GM12878 (cell line): ENCODE measurements around the gene HTR1D. TPM values are rescaled to one million over a fixed set of nuclear protein-coding genes. Genes with fewer than 3 reads are reported as not detected.
A peak's percentile ranks its signal among the peaks of the same experiment; 100 is the strongest.

Experiments used
- ATAC-seq: fragments of 200-7000 bp; cut with Tn5 transposase; 3 replicates; pipeline ENCODE4 v1.9.1; 2020; ENCODE audit warnings: mild to moderate bottlenecking, moderate library complexity
- BruUV-seq: library from RNA; stranded (reverse); fragments of 400-500 nt; replicated peaks from 2 replicates; lab custom pipeline; 2021; lab: Mats Ljungman, UMichigan
- CTCF ChIA-PET: fragments of 300-600 bp; sonication (Branson Sonifier 250); formaldehyde crosslinking; extraction: SDS; loops from one replicate; lab custom pipeline; 2021; ENCODE audit warnings: inconsistent platforms; lab: Yijun Ruan, JAX
- POLR2A ChIA-PET: fragments of 350-600 bp; formaldehyde crosslinking; extraction: SDS; loops from one replicate; lab custom pipeline; 2021; ENCODE audit warnings: inconsistent platforms; lab: Charles Lee
- RAD21 ChIA-PET: fragments of 300-600 bp; sonication (Branson Sonifier 250); formaldehyde crosslinking; loops from one replicate; lab custom pipeline; 2023; ENCODE audit warnings: antibody characterized with exemption; ENCODE audit not compliant: unreplicated experiment; lab: Charles Lee
- SMC1A ChIA-PET: fragments of 300-600 bp; sonication (Branson Sonifier 250); formaldehyde crosslinking; loops from one replicate; lab custom pipeline; 2023; ENCODE audit not compliant: unreplicated experiment, uncharacterized antibody; lab: Charles Lee
- DNase-seq: peaks from one replicate; pipeline ENCODE4 v3.0.0-alpha.2; 2011; ENCODE audit warnings: low read depth, low spot score
- FAIRE-seq: peaks from 3 replicates; lab custom pipeline; 2011; peaks lifted over from hg19 to GRCh38; lab: Jason Lieb, UNC
- H2AFZ ChIP-seq: 2 replicates; pipeline ENCODE4 v1.6.0; 2011; ENCODE audit warnings: low read depth, low read length, control low read depth; ENCODE audit not compliant: control insufficient read depth
- H3K27ac ChIP-seq: 2 replicates; pipeline ENCODE4 v1.5.1; 2011; ENCODE audit warnings: control low read depth; ENCODE audit not compliant: control insufficient read depth, insufficient read depth
- H3K27me3 ChIP-seq, 2 experiments: replicated peaks in 1 of 2; 2 replicates each; pipeline versions ENCODE4 v1.6.0 to v1.6.1; 2011; ENCODE audit warnings: low read length in 1 of 2; ENCODE audit not compliant: control insufficient read depth in 2 of 2, insufficient read depth in 2 of 2
- H3K36me3 ChIP-seq, 2 experiments: 2 replicates each; pipeline ENCODE4 v1.5.1; 2011; ENCODE audit warnings: low read length in 1 of 2; ENCODE audit not compliant: control insufficient read depth in 2 of 2, insufficient read depth in 2 of 2
- H3K4me1 ChIP-seq: 2 replicates; pipeline ENCODE4 v1.6.1; 2011; ENCODE audit warnings: mild to moderate bottlenecking, low read length, moderate library complexity, mixed read lengths; ENCODE audit not compliant: control insufficient read depth, insufficient read depth
- H3K4me2 ChIP-seq: 2 replicates; pipeline ENCODE4 v1.6.0; 2011; ENCODE audit warnings: control low read depth; ENCODE audit not compliant: control insufficient read depth, insufficient read depth
- H3K4me3 ChIP-seq: fragments of 200-600 bp; sonication (generic); 2 replicates; pipeline ENCODE4 v1.5.1; 2016
- H3K79me2 ChIP-seq: 2 replicates; pipeline ENCODE4 v1.6.0; 2011; ENCODE audit warnings: low read length; ENCODE audit not compliant: control insufficient read depth, insufficient read depth
- H3K9ac ChIP-seq: 2 replicates; pipeline ENCODE4 v1.8.0; 2011; ENCODE audit warnings: low read length, control low read depth, mixed read lengths; ENCODE audit not compliant: control insufficient read depth, insufficient read depth
- H3K9me3 ChIP-seq: replicated peaks from 3 replicates; pipeline ENCODE4 v1.5.1; 2011; ENCODE audit warnings: mild to moderate bottlenecking, low read length; ENCODE audit not compliant: control insufficient read depth, insufficient read depth
- H4K20me1 ChIP-seq: 2 replicates; pipeline ENCODE4 v1.6.0; 2011; ENCODE audit not compliant: control insufficient read depth, insufficient read depth
- BCL11A ChIP-seq: IDR thresholded peaks from 2 replicates; pipeline ENCODE4 v1.6.1; 2011; ENCODE audit warnings: low read depth, low read length
- E2F8 ChIP-seq: fragments of 450-650 bp; IDR thresholded peaks from 2 replicates; pipeline ENCODE4 v1.6.1; 2018; ENCODE audit warnings: mild to moderate bottlenecking, low read depth, moderate library complexity; ENCODE audit not compliant: partially characterized antibody
- KLF5 ChIP-seq: fragments of 450-650 bp; IDR thresholded peaks from 2 replicates; pipeline ENCODE4 v1.6.1; 2014; ENCODE audit warnings: mild to moderate bottlenecking; ENCODE audit not compliant: partially characterized antibody
- NKRF ChIP-seq: fragments of 450-650 bp; conservative IDR thresholded peaks from 2 replicates; pipeline ENCODE4 v1.6.1; 2017; ENCODE audit warnings: mild to moderate bottlenecking, moderate library complexity
- WGBS: methylation state at CpG from one replicate; pipeline ENCODE4 v1.1.6; 2016; ENCODE audit warnings: low lambda C conversion rate; ENCODE audit not compliant: insufficient replicate concordance, insufficient coverage; ENCODE audit errors: missing lambda C conversion rate; 5-methylcytosine and 5-hydroxymethylcytosine counted together
- in situ Hi-C: fragments of 300-500 bp; cut with MboI; formaldehyde crosslinking; loops from 9 replicates; pipeline ENCODE4 v1.14.3; 2018; ENCODE audit warnings: mixed read lengths
- intact Hi-C: fragments of 100-400 bp; cut with micrococcal nuclease; formaldehyde crosslinking; loops from one replicate; pipeline ENCODE4 v1.14.2; 2022; ENCODE audit not compliant: unreplicated experiment
- polyA plus RNA-seq, 11 experiments: library from polyadenylated mRNA; depleted of rRNA in 4 of 11; unstranded in 6 of 11; stranded (reverse) in 5 of 11; fragments of >200 nt; fragmentation: Nextera tagmentation in 4 of 11; fragmentation: Illumina TruSeq in 1 of 11; extraction: Ambion mirVana in 4 of 11; extraction: Trizol in 1 of 11; gene quantifications; 1 replicate in 1 of 11; 2 replicates in 10 of 11; pipeline versions ENCODE4 v1.2.1 to v1.2.3, GENCODE V29; 2011 to 2016; ENCODE audit warnings: inconsistent platforms in 2 of 11, missing spikeins in 2 of 11, low read depth in 1 of 11
- total RNA-seq, 4 experiments: library from RNA; depleted of rRNA in 3 of 4; stranded (reverse); fragments of >200 nt in 3 of 4; fragmentation: Illumina TruSeq in 1 of 4; extraction: Trizol in 1 of 4; gene quantifications; 2 replicates each; pipeline versions ENCODE4 v1.2.1 to v1.2.3, GENCODE V29; 2013 to 2021
- TF ChIP-seq, protein P1 (sequence below): IDR thresholded peaks from 2 replicates; pipeline ENCODE4 v1.6.1; 2012; ENCODE audit warnings: mild to moderate bottlenecking, low read depth, low read length

Gene HTR1D
- total and polyA plus RNA-seq, 10 of the 15 experiments (the other 5 are each of a cell fraction or from before 2014, with no cell fraction given) = 0.07 TPM; not detected in 9

DNA sequence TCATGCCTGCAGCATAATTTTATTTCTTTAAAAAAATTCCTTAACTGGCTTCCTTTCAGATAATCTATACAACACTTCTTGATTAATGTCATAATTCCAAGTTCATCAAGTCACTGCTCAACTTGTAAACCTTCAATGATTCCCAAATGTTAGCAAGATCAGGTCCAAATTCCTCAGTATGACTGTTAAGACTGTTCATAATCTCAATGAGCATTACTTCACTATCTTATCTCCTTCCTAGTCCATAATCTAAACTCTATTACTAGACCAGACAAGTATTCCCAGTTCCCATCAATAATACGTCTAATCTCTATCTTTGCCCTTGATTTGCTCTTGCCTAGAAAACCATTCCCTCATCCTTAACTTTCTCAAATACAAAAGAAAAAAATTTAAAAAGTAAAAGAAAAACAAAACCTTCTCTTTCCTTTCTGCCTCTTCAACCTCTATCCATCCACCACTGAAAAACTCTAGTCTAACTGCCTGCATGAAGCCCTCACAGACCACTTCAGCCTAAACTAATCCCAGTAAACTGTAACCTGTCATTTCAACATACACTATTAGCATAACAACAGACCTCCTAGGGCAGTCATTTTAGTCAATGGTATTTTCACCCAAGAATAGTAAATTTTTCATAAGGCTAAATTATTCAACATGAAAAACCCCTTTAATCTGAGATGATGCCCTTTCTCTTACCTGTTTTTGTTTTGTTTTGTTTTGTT lies 64.2 kb downstream of the HTR1D start:
- Histone ChIP-seq H3K4me1 (peaks cover 6% of the 10 kb centered on the region; the same call in 1 of the 2 replicates), H3K9ac (no peak overlapping the region), H3K79me2 (peaks cover 16% of the 10 kb centered on the region), H4K20me1 (no peaks in the 10 kb centered on the region), H3K27ac (no peak overlapping the region), H3K27me3 (no peaks in the 10 kb centered on the region), H3K4me2 (no peak overlapping the region), H3K4me3 (no peak overlapping the region), H3K36me3 (no peaks in the 10 kb centered on the region), H2AFZ (no peak overlapping the region), H3K9me3 (no peaks in the 10 kb centered on the region)
- no peak for ATAC-seq
- intact Hi-C loops (no loop called here), in situ Hi-C loops (no loop called here)
- RAD21 ChIA-PET = no interaction called here
- 100% methylated on average over 1 of the region's 1 CpG for WGBS
- no peak for FAIRE-seq
- TSS peak; percentile 43 for BruUV-seq
- CTCF ChIA-PET = interaction anchor here (3.8 kb wide), 1 partner anchor 31 kb away, joined by 17 read pairs; no protein-coding TSS in a partner anchor
- POLR2A ChIA-PET = interaction anchor here (1.5 kb wide), 1 partner anchor 14 kb away, joined by 3 read pairs; no protein-coding TSS in a partner anchor
- SMC1A ChIA-PET = interaction anchor here (1.2 kb wide), 1 partner anchor 26 kb away, joined by 3 read pairs; no protein-coding TSS in a partner anchor
- TF ChIP-seq BCL11A (no peak), KLF5 (no peak)
- DNase-seq = no peak

DNA sequence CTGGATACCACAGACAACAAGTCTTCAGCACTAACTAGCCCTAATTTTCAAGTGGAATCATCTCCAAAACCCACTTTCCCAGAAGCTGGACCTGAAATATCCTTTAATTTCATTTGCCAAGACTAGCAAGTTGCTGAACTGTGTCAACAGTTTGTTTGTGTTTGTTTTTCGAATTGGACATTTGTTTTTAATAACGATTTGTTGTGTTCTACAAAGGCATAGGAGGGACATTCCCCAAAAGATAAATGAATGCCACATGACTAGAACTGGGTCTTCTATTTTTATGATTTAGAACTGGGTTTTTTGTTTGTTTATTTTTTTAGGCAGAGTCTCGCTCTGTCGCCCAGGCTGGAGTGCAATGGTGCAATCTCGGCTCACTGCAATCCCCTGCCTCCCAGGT lies 66.6 kb downstream of the HTR1D start:
- Histone ChIP-seq H3K4me1 (peaks cover 1% of the 10 kb centered on the region; the same call in 1 of the 2 replicates), H3K27ac (no peak overlapping the region), H3K36me3 (peaks cover 0 to 3% of the 10 kb centered on the region in 2 experiments; a peak in 1 of 4 replicates), H3K79me2 (peaks cover 8% of the 10 kb centered on the region), H3K4me2 (no peak overlapping the region), H3K9me3 (no peaks in the 10 kb centered on the region), H3K9ac (no peak overlapping the region), H3K27me3 (no peaks in the 10 kb centered on the region), H2AFZ (no peak overlapping the region), H3K4me3 (no peak overlapping the region), H4K20me1 (no peaks in the 10 kb centered on the region)
- BruUV-seq = no TSS peak
- POLR2A ChIA-PET = interaction anchor here (1.3 kb wide), 1 partner anchor 28 kb away, joined by 3 read pairs; no protein-coding TSS in a partner anchor
- RAD21 ChIA-PET = interaction anchor here (0.6 kb wide), 1 partner anchor 194 kb away, joined by 3 read pairs; the partner anchor contains the start of gene HNRNPR
- CTCF ChIA-PET = interaction anchor here (0.6 to 3.8 kb wide), 4 partner anchors 32 to 382 kb away, joined by 3 to 17 read pairs (median 4); no protein-coding TSS in a partner anchor
- no peak for DNase-seq
- 98% methylated on average over 5 of the region's 5 CpGs for WGBS
- in situ Hi-C loops (no loop called here), intact Hi-C loops (no loop called here)
- ATAC-seq = no peak
- FAIRE-seq = no peak
- SMC1A ChIA-PET = interaction anchor here (0.9 to 2.0 kb wide), 8 partner anchors 9 to 51 kb away, joined by 3 to 11 read pairs (median 4); no protein-coding TSS in a partner anchor
- TF ChIP-seq E2F8 (no peak), NKRF (no peak)
- TF ChIP-seq, protein P1, sequence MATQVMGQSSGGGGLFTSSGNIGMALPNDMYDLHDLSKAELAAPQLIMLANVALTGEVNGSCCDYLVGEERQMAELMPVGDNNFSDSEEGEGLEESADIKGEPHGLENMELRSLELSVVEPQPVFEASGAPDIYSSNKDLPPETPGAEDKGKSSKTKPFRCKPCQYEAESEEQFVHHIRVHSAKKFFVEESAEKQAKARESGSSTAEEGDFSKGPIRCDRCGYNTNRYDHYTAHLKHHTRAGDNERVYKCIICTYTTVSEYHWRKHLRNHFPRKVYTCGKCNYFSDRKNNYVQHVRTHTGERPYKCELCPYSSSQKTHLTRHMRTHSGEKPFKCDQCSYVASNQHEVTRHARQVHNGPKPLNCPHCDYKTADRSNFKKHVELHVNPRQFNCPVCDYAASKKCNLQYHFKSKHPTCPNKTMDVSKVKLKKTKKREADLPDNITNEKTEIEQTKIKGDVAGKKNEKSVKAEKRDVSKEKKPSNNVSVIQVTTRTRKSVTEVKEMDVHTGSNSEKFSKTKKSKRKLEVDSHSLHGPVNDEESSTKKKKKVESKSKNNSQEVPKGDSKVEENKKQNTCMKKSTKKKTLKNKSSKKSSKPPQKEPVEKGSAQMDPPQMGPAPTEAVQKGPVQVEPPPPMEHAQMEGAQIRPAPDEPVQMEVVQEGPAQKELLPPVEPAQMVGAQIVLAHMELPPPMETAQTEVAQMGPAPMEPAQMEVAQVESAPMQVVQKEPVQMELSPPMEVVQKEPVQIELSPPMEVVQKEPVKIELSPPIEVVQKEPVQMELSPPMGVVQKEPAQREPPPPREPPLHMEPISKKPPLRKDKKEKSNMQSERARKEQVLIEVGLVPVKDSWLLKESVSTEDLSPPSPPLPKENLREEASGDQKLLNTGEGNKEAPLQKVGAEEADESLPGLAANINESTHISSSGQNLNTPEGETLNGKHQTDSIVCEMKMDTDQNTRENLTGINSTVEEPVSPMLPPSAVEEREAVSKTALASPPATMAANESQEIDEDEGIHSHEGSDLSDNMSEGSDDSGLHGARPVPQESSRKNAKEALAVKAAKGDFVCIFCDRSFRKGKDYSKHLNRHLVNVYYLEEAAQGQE = no peak
